ENCODE results near the gene LYPD6. TPM values are rescaled to one million over a fixed set of nuclear protein-coding genes. Genes with fewer than 3 reads are reported as not detected.
"Not testable (repeated sequence)": the region's sequence is repeated elsewhere in the genome, so short reads cannot be mapped to it uniquely, and the experiment has no call there.

Gene LYPD6, protein sequence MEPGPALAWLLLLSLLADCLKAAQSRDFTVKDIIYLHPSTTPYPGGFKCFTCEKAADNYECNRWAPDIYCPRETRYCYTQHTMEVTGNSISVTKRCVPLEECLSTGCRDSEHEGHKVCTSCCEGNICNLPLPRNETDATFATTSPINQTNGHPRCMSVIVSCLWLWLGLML
- 0.13 TPM for total RNA-seq
- long read RNA-seq, result 0 reads

DNA sequence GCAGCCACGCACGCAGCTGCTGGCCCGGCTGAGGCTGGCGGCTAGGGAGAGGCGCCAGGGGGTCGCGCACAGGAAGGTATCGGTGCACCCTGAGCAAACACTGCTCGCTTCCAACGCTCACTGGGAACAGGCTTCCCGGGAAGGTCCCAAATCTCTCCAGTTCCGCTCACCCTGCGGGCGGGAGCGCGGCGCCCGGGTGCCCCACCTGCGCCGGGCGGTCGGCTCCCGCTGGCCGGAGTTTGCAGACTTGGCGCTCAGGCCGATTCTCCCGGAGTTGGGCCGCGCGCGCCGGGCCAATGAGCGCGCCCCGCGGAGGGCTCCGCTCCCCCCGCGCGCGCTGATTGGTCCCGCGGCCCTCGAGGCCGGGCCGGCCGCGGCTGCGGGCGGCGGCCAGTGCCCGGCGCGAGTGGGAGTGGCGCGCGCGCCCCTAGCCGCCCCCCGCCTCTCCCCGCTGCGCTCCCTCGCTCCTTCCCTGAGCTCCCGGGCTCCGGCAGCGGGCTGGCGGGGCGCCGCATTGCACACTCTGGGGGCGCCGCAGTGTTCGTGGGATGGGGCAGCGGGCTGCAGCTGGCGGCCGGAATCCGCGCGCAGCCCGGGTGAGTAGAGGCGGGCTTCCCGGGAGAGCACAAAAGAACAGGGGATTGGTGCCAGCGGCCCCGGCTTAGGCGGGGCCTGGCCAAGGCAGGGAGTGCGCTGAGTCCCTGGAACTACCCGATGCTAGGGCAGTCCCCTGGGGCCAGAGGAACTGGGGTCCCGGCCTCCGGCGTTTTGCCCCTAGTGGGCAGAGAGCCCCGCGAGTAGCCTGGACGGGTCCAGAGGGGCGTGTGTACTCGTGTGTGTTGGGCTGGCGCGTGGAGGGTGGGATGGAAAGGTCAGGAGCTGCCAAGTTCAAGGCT lies at the start of gene LYPD6:
TSS of gene LYPD6 (plus strand) at position 461 of the 896 bp plus-strand sequence. CDS start 107,122 bp downstream, outside the sequence.
- intact Hi-C loops (cut with DNase I), result no loop called here
- ATAC-seq (ENCODE audit: poor library complexity), result peak; percentile 100
- DNase-seq, result peak; percentile 83

DNA sequence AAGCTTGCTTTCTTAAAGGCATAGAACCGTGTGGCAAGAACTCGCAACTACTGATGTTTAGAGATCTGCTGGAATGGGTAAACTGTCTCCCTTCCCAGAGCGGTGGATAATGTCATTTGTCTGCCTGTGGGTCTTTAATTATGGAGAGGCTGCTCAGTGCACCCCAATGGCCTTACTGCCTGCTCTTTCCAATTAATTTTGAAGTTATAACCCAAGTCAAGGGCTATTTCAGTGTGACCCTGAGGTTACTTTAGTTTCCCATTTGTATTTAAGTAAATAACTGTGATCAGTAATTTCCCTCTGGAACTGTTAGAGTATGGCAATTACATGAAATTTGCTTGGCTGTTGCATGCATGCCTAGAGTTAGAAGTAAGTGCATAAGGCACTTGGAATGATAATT lies 48.9 kb upstream of the LYPD6 start:
- DNase-seq (no peak), ATAC-seq (ENCODE audit: poor library complexity) (no peak)
- intact Hi-C loops (cut with DNase I), result no loop called here

DNA sequence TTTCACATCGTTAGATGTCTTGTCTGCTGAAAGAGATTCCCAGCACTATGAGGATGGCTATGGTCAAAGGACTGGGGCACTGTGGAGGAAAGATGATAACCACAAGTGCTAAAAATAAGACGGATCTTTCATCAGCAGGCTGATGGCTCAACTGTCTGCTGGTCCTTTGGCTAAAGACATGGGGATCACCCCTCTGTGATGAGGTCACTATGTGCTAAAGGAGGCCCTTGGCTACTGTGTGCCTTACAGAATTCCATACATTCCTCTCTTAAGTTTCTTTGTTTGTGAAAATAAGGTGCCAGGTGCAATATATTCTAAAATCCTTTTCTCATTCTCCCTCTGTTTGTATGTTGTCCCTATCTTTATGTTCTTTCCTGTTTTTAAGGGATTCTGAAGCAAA lies 39.7 kb upstream of the LYPD6 start:
- DNase-seq, result no peak
- intact Hi-C loops (cut with DNase I), result no loop called here
- ATAC-seq (ENCODE audit: poor library complexity), result no peak

DNA sequence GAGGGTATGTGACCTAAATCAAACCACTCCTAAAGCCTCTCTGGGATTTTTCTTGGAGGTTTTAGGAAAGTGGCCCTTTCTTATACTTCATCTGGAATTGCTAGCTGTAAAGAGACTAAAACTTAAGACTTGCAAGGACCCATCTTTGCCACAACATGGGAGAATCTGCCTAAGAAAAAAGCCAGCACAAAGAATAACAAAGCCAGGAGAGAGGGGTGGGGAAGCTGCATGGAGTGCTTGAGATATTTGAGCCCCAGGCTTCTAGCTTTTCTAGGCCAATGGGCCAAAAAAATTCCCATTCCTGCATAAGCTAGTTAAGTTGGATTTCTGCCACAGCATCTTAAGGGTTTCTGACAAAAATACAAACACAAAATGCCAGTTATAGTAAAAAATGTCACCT lies 38.5 kb upstream of the LYPD6 start:
- DNase-seq (no peak), ATAC-seq (ENCODE audit: poor library complexity) (no peak)
- intact Hi-C loops (cut with DNase I), result no loop called here

DNA sequence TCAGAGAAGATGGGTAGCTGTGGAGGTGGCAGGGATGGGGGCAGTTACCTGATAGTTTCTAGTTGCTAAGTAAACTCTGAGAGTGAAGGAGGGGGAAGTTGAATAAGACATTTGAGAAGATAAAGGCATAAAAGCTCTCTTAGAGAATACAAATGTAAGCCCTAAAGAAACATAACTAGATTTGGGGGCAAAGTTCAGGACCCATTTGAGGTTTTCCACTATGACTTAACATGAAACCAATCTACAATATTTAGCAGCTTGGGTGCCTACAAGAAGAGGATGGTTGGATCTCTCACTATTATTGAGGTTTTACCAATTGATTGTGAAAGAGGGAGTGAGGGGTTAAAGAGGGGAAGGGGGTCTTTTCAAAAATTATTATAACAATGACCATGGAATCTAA lies 34.4 kb upstream of the LYPD6 start:
- DNase-seq, result no peak
- ATAC-seq (ENCODE audit: poor library complexity), result no peak
- intact Hi-C loops (cut with DNase I), result no loop called here

DNA sequence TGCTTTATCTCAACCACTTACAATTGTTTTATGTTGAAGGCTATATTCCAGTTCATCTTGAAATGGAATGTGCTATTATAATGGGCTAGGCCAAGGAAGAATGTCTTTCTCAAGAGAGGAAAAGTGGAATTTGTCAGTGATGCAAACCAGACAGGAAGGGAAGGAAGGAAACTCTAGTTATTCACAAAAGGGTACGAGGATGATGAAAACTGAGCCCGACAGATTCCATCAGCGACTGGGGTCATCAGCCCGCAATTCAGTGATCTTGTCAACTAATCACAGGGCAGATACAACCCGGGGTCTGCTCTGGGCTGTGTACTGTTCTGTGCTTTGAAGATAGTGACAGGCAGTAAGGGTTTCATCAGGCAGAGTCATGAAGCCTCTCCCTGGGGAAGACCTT lies 23.4 kb upstream of the LYPD6 start:
- intact Hi-C loops (cut with DNase I), result no loop called here
- no peak for DNase-seq
- no peak for ATAC-seq (ENCODE audit: poor library complexity)

DNA sequence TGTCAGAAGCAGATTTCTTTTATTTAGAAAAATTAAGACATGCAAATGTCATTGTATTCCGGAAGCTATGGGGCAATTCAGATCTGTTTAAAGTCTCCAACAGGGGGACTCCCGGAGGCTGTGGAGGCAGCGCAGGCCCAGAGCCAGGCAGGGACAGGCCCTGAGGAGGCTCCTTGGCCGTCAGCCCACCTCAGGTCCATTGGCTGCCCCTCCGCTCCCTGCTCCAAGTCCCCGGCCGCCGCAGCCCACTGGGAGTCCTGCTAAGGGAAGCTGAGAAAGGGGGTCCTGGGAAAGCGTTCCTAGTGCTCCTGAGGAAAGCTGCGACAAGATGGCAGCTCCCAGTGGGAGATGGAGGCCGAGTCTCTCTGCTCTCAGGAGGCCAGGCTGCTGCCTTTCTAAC lies 20.0 kb upstream of the LYPD6 start:
- DNase-seq (no peak), ATAC-seq (ENCODE audit: poor library complexity) (no peak)
- intact Hi-C loops (cut with DNase I), result loop anchor here (10.0 kb wide), 1 partner anchor 296 kb away; no protein-coding TSS in a partner anchor

DNA sequence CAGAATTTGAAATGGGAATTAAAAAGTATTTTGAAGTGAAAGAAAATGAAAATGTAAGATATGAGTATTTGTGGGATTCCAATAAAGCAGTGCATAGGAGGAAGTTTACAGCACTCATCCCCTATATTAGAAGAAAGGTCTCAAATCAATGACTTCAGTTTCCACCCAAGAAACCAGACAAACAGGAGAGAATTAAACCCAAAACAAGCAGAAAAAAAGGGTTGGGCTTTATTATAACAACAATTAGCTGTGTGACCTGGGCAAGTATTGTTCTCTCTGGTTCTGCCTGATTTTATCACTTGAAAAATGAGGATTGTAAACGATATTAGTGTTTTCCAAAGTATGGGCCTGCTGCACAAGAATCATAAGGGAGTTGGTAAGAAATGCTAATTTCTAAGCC lies 18.3 kb upstream of the LYPD6 start:
- ATAC-seq (ENCODE audit: poor library complexity) (no peak), DNase-seq (no peak)
- intact Hi-C loops (cut with DNase I), result loop anchor here (10.0 kb wide), 1 partner anchor 297 kb away; no protein-coding TSS in a partner anchor

DNA sequence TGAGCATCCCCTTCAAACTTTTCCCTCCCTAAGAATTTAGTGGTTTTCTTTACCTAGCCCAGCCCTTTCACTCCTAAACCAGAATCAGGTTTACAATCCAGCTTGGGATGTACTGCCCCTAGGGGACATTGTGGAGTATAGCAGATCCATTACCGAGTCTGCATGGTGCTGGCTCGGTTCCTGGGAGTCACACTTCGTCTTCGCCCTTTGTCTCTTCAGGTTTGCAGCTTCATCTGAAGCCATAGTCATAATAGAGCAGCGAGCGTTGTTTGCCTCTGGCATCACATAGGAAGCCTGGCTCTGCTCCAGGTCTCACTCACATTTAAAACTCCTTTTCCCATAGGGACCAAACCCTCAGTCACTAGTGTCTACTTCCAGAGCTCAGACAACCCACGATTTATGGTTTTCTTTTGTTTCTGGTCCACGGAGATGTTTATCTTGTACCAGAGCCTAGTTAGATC lies 16.8 kb upstream of the LYPD6 start:
- no peak for DNase-seq
- peak; percentile 57 for ATAC-seq (ENCODE audit: poor library complexity)
- intact Hi-C loops (cut with DNase I), result loop anchor here (10.0 kb wide), 1 partner anchor 299 kb away; no protein-coding TSS in a partner anchor

DNA sequence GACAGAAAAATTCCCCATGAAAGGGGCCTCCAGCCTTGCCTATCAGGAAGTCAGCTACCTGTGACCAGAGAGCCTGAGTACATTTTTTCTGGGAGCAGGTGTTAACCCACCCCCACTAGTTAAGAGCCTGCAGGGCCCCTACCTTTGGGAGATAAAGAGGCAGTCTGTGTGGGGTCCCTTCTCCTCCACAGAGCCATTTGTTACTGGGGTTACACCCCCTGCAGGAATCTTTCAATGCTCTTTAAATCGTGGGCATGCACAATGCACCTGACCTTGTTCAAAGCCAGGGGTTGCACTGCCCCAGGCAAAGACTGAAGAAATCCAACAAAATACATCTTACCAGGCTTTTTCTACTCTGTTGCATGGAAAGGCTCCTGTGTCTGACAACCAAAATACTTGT lies 15.7 kb upstream of the LYPD6 start:
- ATAC-seq (ENCODE audit: poor library complexity), result no peak
- intact Hi-C loops (cut with DNase I), result loop anchor here (10.0 kb wide), 1 partner anchor 300 kb away; no protein-coding TSS in a partner anchor

DNA sequence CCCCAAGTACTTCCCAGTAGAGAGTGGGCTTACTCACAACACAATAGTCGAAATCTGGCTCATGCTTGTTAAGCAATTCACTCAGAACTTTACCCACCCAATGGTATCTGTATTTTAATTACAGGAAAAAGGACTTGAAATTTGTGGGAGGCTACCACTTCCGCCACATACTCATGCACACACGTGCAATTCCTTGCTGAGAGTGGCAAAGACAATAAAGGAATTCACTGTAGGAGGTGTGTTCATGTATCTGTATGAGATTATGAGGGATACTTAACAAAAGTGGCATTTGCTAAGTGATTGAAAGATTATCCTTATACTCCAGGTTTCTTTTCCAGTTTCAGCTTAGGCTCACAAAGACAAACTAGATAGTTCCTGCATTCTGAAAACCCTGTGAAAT lies 14.9 kb upstream of the LYPD6 start:
- no peak for ATAC-seq (ENCODE audit: poor library complexity)

More for the DNA sequence above, 15.7 kb upstream of the LYPD6 start:
- no peak for DNase-seq

DNA sequence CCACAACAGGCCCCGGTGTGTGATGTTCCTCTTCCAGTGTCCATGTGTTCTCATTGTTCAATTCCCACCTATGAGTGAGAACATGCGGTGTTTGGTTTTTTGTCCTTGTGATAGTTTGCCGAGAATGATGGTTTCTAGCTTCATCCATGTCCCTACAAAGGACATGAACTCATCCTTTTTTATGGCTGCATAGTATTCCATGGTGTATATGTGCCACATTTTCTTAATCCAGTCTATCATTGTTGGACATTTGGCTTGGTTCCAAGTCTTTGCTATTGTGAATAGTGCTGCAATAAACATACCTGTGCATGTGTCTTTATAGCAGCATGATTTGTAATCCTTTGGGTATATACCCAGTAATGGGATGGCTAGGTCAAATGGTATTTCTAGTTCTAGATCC lies 11.8 kb upstream of the LYPD6 start:
- DNase-seq; ATAC-seq (ENCODE audit: poor library complexity): not testable (repeated sequence)
- intact Hi-C loops (cut with DNase I), result loop anchor here (10.0 kb wide), 1 partner anchor 304 kb away; no protein-coding TSS in a partner anchor

More for the DNA sequence above, 14.9 kb upstream of the LYPD6 start:
- intact Hi-C loops (cut with DNase I), result loop anchor here (10.0 kb wide), 1 partner anchor 301 kb away; no protein-coding TSS in a partner anchor
- no peak for DNase-seq

DNA sequence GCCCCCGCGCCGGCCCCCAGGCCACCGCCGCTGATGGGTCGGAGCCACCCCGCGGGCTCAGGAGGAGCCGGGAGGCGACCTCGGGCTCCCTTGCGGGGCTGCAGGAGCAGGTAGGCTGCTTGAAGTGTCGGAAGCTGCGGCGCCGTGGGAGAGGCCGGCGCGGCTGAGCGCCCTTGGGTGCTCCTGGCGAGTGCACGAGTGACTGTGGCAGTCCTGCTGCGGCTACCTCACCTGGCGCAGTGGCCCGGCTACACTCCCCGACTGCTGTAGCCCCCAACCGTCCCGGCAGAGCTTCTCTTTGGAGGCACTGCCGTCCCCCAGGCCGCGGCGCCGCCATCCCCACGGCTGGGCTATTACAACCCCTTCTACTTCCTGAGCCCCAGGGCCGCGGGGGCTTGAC lies 10.0 kb upstream of the LYPD6 start:
- intact Hi-C loops (cut with DNase I), result no loop called here
- DNase-seq (peak; percentile 31), ATAC-seq (ENCODE audit: poor library complexity) (no peak)

DNA sequence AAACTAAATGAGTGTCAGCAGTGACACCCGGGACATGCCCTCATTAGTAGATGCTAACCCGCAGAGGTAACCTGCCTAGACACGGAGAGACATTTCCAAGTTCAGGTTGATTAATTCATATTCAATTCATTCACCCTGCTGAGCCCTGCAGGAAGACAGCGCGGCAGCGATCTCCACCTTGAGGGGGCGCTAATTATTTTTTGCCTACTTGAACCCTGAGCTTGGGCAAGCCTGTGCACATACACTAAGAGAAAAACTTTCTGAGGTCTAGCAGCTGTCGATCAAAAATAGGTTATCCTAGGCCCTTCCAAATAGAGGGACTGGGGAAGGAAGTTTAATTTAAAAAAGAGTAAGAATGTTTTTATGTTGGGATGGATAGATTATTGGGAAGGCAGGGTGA lies 1.3 kb upstream of the LYPD6 start:
- DNase-seq, result no peak
- ATAC-seq (ENCODE audit: poor library complexity), result no peak
- intact Hi-C loops (cut with DNase I), result no loop called here

DNA sequence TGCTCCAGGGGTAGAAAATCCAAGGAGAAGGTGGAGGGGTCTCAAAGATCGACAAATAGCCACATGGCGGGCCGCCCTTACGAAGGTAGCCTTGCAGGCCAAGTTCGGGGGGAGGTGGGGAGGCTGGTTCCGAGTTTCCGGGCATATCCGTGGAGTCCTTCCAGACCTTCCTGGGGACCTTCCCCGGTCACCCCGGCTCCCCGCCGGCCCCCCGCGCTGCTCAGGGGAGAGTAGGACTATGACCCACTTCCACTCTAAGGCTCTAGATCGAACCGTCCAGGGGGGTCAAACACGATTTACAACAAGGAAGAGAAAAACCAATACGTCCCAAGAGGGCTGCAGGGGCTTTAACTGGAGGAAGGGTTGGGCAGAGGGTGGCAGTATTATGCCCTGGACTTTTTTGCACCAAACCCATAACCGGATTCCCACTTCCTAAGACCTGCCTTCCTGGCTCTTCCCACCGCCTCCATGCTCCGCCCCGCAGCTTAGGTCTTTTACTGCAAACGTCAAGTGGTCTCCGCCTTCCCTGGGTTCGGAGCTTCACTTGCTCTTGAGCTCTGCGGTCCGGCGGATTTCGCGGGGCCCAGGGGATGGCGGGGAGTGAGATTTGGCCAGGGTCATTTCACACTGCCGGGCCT lies 779 bp upstream of the LYPD6 start:
- DNase-seq, result peak; percentile 55
- intact Hi-C loops (cut with DNase I), result no loop called here
- no peak for ATAC-seq (ENCODE audit: poor library complexity)

DNA sequence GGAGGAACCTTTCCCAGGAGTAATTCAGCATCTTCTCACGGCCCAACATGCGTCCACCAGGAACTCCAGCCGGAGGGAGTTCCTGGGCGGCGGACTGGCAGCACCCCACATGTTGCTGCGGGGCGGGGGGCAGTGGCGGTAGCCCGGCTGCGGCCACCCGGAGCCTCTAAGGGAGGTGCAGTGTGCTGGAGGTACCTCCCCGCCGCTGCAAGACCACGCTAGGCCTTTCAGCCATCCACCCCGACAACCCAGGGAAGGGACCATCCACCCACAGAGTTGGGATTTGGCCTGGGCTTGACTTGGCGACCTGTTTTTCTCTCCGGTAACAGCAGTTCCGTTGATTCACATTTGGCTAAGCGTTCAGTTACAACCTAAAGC lies 625 bp downstream of the LYPD6 start:
- ATAC-seq (ENCODE audit: poor library complexity) (no peak), DNase-seq (no peak)
- intact Hi-C loops (cut with DNase I), result no loop called here

DNA sequence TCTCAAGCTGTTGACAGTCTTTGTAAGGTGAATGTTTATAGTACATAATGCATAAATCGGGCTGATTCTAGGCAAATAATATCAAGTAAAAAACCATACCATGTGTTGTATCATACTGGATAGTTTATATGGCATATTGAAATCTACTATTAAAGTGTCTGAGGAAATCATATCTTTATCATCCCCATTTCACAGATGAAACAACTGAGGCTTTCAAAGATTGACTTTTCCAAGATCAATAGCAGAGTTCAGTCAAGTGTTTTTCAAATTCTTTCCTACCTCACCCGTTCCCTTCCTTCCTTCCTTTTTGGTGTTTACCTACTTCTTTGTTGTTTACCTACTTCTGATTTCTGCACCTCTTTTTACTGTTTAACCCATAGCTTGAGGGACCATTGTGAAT lies 2.0 kb downstream of the LYPD6 start:
- DNase-seq, result no peak
- intact Hi-C loops (cut with DNase I), result no loop called here
- no peak for ATAC-seq (ENCODE audit: poor library complexity)

DNA sequence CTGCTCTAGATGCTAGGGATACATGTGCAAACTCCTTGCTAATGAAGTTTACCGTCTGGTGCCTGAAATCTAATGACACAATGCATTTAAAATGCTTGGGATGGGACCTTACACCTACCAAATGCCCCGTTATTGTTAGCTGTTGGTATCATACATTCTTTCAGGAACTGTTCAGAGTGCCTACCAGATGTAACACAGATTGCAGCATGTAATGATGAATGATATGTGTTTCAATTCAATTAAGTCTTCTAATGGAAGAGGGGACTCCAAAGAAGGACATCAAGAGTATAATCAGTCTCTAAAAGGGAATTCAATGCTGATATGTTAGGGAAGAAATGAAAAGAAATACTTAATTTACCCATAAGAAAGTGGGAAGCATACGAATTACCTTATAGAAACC lies 3.2 kb downstream of the LYPD6 start:
- DNase-seq, result no peak
- intact Hi-C loops (cut with DNase I), result no loop called here
- ATAC-seq (ENCODE audit: poor library complexity), result no peak

DNA sequence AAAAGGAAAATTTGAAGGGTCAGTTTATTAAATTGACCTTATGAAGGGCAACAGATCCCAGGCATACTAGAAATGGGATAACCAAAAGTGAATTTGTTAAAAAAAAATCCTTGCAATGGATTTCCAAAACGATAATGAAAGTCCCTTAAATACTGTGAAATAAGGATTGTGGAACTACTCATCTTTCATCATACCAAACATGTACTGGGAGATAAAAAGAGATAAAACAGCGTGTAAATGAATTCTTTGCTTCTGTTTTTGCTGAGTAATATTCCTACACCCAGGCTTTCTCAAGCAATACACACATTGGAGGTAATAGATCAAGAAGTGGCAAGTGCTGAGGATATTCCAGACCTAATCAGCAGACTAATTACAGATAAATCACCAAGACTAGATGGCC lies 3.8 kb downstream of the LYPD6 start:
- no peak for DNase-seq
- no peak for ATAC-seq (ENCODE audit: poor library complexity)
- intact Hi-C loops (cut with DNase I), result no loop called here

All from Right ventricle myocardium superior (tissue), 1 donor.